ENCODE data around the gene DPPA5.

GRCh38 chr6:73395875-73396274 lies 41.8 kb upstream of the DPPA5 start:
- TF ChIP-seq, protein P1, sequence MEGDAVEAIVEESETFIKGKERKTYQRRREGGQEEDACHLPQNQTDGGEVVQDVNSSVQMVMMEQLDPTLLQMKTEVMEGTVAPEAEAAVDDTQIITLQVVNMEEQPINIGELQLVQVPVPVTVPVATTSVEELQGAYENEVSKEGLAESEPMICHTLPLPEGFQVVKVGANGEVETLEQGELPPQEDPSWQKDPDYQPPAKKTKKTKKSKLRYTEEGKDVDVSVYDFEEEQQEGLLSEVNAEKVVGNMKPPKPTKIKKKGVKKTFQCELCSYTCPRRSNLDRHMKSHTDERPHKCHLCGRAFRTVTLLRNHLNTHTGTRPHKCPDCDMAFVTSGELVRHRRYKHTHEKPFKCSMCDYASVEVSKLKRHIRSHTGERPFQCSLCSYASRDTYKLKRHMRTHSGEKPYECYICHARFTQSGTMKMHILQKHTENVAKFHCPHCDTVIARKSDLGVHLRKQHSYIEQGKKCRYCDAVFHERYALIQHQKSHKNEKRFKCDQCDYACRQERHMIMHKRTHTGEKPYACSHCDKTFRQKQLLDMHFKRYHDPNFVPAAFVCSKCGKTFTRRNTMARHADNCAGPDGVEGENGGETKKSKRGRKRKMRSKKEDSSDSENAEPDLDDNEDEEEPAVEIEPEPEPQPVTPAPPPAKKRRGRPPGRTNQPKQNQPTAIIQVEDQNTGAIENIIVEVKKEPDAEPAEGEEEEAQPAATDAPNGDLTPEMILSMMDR (IDR thresholded peaks at IDR 0.05) = no peak
- no peak for TF ChIP-seq POLR2AphosphoS5 (IDR thresholded peaks at IDR 0.05)

Data from suprapubic skin (tissue), 3 donors.